Measurements from ENCODE around the gene PRDM11.

GRCh38 chr11:45166604-45166897, 20.1 kb downstream of the PRDM11 start:
- no peak for TF ChIP-seq CTCF (IDR thresholded peaks at IDR 0.05 in 2 of 3, conservative IDR thresholded peaks at IDR 0.05 in 1 of 3; ENCODE audit: control insufficient read depth in 2 of 3, extremely low read depth in 1 of 3, insufficient read depth in 1 of 3, low read depth in 3 of 3, low read length in 3 of 3)
- TF ChIP-seq POLR2AphosphoS5 (IDR thresholded peaks at IDR 0.05; ENCODE audit: low read length), result no peak
- no peak for TF ChIP-seq RAD21 (IDR thresholded peaks at IDR 0.05; ENCODE audit: insufficient read depth, low read depth, low read length)
- no peak for TF ChIP-seq FOXM1 (IDR thresholded peaks at IDR 0.05; ENCODE audit: low read depth, low read length)
